WTC11 (cell line): ENCODE data around the gene SLC22A9. TPM values are rescaled to one million over a fixed set of nuclear protein-coding genes. Genes with fewer than 3 reads are reported as not detected.

Source experiments
- ATAC-seq: fragments of 200-7000 bp; cut with Tn5 transposase; 2 replicates; pipeline ENCODE4 v1.10.0; 2021; ENCODE audit warnings: mild to moderate bottlenecking, moderate library complexity
- CTCF ChIA-PET: fragments of 300-600 bp; sonication (Branson Sonifier 250); formaldehyde crosslinking; loops from one replicate; lab custom pipeline; 2021; ENCODE audit warnings: antibody characterized with exemption; lab: Charles Lee
- POLR2A ChIA-PET: fragments of 350-600 bp; sonication (Branson Sonifier 250); formaldehyde crosslinking; loops from one replicate; lab custom pipeline; 2021; ENCODE audit warnings: antibody characterized with exemption; lab: Charles Lee
- DNase-seq: peaks from one replicate; pipeline ENCODE4 v3.0.0; 2021; ENCODE audit warnings: low spot score
- H3K27ac Mint-ChIP-seq: 2 replicates; pipeline ENCODE4 v1.8.0; 2021; ENCODE audit warnings: mixed read lengths
- H3K27me3 Mint-ChIP-seq: 2 replicates; pipeline ENCODE4 v1.8.0; 2021; ENCODE audit warnings: low read depth, mild to moderate bottlenecking, moderate library complexity, mixed read lengths
- H3K36me3 Mint-ChIP-seq: 2 replicates; pipeline ENCODE4 v1.8.0; 2021; ENCODE audit warnings: mixed read lengths
- H3K4me1 Mint-ChIP-seq: 2 replicates; pipeline ENCODE4 v1.8.0; 2022; ENCODE audit warnings: mixed read lengths
- H3K4me3 Mint-ChIP-seq: 2 replicates; pipeline ENCODE4 v1.8.0; 2021; ENCODE audit warnings: mild to moderate bottlenecking, moderate library complexity, mixed read lengths
- H3K9me3 Mint-ChIP-seq: 2 replicates; pipeline ENCODE4 v1.8.0; 2021; ENCODE audit warnings: mixed read lengths
- ATF1 ChIP-seq: sonication (generic); formaldehyde crosslinking; IDR thresholded peaks from 2 replicates; pipeline ENCODE4 v1.8.1; 2023; ENCODE audit warnings: mild to moderate bottlenecking, moderate library complexity, missing genetic modification reagents
- CBFB ChIP-seq: sonication (generic); formaldehyde crosslinking; IDR thresholded peaks from 2 replicates; pipeline ENCODE4 v1.8.1; 2022; ENCODE audit warnings: mild to moderate bottlenecking, low read depth, missing genetic modification reagents
- CREM ChIP-seq: sonication (generic); formaldehyde crosslinking; IDR thresholded peaks from 2 replicates; pipeline ENCODE4 v1.8.1; 2022; ENCODE audit warnings: mild to moderate bottlenecking, missing genetic modification reagents, moderate library complexity
- ETV6 ChIP-seq: sonication (generic); formaldehyde crosslinking; IDR thresholded peaks from 2 replicates; pipeline ENCODE4 v1.8.1; 2022; ENCODE audit warnings: mild to moderate bottlenecking, missing genetic modification reagents
- HMGA2 ChIP-seq: fragments of 250-450 bp; sonication (Bioruptor Pico); IDR thresholded peaks from 2 replicates; pipeline ENCODE4 v1.4.0; 2021; ENCODE audit warnings: mild to moderate bottlenecking, moderate library complexity
- NFYB ChIP-seq: sonication (generic); formaldehyde crosslinking; conservative IDR thresholded peaks from 2 replicates; pipeline ENCODE4 v1.8.0; 2022; ENCODE audit warnings: low read depth, missing genetic modification reagents
- NR1H2 ChIP-seq: sonication (generic); formaldehyde crosslinking; IDR thresholded peaks from 2 replicates; pipeline ENCODE4 v1.9.0; 2021; ENCODE audit warnings: mild to moderate bottlenecking, moderate library complexity, missing genetic modification reagents
- SMAD4 ChIP-seq: sonication (generic); formaldehyde crosslinking; IDR thresholded peaks from 2 replicates; pipeline ENCODE4 v1.8.0; 2022; ENCODE audit warnings: mild to moderate bottlenecking, missing genetic modification reagents
- SP1 ChIP-seq: sonication (generic); formaldehyde crosslinking; conservative IDR thresholded peaks from 2 replicates; pipeline ENCODE4 v1.8.1; 2022; ENCODE audit warnings: missing genetic modification reagents
- TEAD4 ChIP-seq: sonication (generic); formaldehyde crosslinking; IDR thresholded peaks from 2 replicates; pipeline ENCODE4 v1.8.0; 2022; ENCODE audit warnings: mild to moderate bottlenecking, missing genetic modification reagents
- ZNF121 ChIP-seq: sonication (generic); formaldehyde crosslinking; IDR thresholded peaks from 2 replicates; pipeline ENCODE4 v1.8.0; 2023; ENCODE audit warnings: missing genetic modification reagents
- ZNF317 ChIP-seq: sonication (generic); formaldehyde crosslinking; IDR thresholded peaks from 2 replicates; pipeline ENCODE4 v1.8.1; 2023; ENCODE audit warnings: low read depth, mild to moderate bottlenecking, moderate library complexity, missing genetic modification reagents, borderline replicate concordance
- ZNF416 ChIP-seq: fragments of 250-450 bp; sonication (Bioruptor Pico); IDR thresholded peaks from 2 replicates; pipeline ENCODE4 v1.9.0; 2021; ENCODE audit warnings: mild to moderate bottlenecking, inconsistent platforms
- total RNA-seq: library from RNA; stranded (reverse); gene quantifications from 3 replicates; pipeline ENCODE4 v1.2.3, GENCODE V29; 2021
- TF ChIP-seq, protein P1 (sequence below): fragments of 250-450 bp; sonication (Bioruptor Pico); IDR thresholded peaks from 2 replicates; pipeline ENCODE4 v1.8.0; 2021; ENCODE audit warnings: mild to moderate bottlenecking
- TF ChIP-seq, protein P2 (sequence below): fragments of 200-600 bp; IDR thresholded peaks from 2 replicates; pipeline ENCODE4 v1.8.0; 2022; ENCODE audit warnings: antibody characterized with exemption
- TF ChIP-seq, protein P3 (sequence below): sonication (generic); formaldehyde crosslinking; IDR thresholded peaks from 2 replicates; pipeline ENCODE4 v1.8.1; 2023; ENCODE audit warnings: mild to moderate bottlenecking, moderate library complexity, missing genetic modification reagents
- TF ChIP-seq, protein P4 (sequence below): fragments of 250-450 bp; sonication (Bioruptor Pico); IDR thresholded peaks from 2 replicates; pipeline ENCODE4 v1.9.0; 2021; ENCODE audit warnings: mild to moderate bottlenecking, borderline replicate concordance

Gene SLC22A9
- total RNA-seq, 1 experiment from 2014 or later: not detected

DNA sequence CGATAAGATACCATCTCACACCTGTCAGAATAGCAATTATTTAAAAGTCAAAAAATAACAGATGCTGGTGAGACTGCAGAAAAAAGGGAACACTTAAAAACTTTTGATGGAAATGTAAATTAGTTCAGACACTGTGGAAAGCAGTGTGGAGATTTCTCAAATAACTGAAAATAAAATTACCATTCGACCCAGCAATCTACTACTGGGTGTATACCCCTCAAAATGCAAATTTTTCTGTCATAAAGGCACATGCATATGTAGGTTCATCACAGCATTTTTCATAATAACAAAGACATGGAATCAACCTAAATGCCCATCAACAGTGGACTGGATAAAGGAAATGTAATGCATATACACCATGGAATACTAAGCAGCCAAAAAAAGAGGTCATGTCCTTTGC, 10.5 kb downstream of the SLC22A9 start:
- H3K4me1 Mint-ChIP-seq: no peaks in the 10 kb centered on the region
- H3K9me3 Mint-ChIP-seq: peaks cover 10% of the 10 kb centered on the region; the same call in 1 of the 2 replicates
- POLR2A ChIA-PET: no interaction called here
- H3K27ac Mint-ChIP-seq: no peak overlapping the region
- no peak for DNase-seq
- CTCF ChIA-PET: no interaction called here
- H3K4me3 Mint-ChIP-seq: no peak overlapping the region
- TF ChIP-seq SMAD4 (CRISPR knock-in tag) (no peak), CBFB (CRISPR knock-in tag) (no peak), NR1H2 (CRISPR knock-in tag) (no peak)
- TF ChIP-seq, protein P1, sequence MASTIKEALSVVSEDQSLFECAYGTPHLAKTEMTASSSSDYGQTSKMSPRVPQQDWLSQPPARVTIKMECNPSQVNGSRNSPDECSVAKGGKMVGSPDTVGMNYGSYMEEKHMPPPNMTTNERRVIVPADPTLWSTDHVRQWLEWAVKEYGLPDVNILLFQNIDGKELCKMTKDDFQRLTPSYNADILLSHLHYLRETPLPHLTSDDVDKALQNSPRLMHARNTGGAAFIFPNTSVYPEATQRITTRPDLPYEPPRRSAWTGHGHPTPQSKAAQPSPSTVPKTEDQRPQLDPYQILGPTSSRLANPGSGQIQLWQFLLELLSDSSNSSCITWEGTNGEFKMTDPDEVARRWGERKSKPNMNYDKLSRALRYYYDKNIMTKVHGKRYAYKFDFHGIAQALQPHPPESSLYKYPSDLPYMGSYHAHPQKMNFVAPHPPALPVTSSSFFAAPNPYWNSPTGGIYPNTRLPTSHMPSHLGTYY: no peak
- TF ChIP-seq, protein P2, sequence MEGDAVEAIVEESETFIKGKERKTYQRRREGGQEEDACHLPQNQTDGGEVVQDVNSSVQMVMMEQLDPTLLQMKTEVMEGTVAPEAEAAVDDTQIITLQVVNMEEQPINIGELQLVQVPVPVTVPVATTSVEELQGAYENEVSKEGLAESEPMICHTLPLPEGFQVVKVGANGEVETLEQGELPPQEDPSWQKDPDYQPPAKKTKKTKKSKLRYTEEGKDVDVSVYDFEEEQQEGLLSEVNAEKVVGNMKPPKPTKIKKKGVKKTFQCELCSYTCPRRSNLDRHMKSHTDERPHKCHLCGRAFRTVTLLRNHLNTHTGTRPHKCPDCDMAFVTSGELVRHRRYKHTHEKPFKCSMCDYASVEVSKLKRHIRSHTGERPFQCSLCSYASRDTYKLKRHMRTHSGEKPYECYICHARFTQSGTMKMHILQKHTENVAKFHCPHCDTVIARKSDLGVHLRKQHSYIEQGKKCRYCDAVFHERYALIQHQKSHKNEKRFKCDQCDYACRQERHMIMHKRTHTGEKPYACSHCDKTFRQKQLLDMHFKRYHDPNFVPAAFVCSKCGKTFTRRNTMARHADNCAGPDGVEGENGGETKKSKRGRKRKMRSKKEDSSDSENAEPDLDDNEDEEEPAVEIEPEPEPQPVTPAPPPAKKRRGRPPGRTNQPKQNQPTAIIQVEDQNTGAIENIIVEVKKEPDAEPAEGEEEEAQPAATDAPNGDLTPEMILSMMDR: no peak
- TF ChIP-seq, all 79 proteins: peak for 0
- Mint-ChIP-seq H3K36me3 (no peaks in the 10 kb centered on the region), H3K27me3 (peaks cover 16% of the 10 kb centered on the region)
- ATAC-seq: no peak

DNA sequence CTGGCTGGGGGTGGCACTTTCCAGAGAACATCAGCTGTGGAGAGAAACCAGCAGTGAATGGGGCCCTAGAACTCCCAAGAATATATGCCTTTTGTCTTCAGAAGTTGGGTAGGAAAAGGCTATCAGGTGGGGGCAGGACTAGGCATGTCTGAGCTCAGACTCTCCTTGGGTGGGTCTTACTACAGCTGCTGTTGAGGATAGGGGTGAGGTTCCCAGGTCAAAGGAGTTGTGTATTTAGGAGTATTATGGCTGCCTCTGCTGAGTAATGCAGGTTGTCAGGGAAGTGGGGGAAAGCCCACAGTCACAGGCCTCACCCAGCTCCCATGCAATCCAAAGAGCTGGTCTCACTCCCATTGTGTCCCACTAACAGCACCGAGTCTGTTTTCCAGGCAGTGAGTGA, 26.1 kb downstream of the SLC22A9 start:
- H3K36me3 Mint-ChIP-seq: no peaks in the 10 kb centered on the region
- H3K27me3 Mint-ChIP-seq: peaks cover 24% of the 10 kb centered on the region
- CTCF ChIA-PET: no interaction called here
- no peak overlapping the region for H3K4me3 Mint-ChIP-seq
- no peaks in the 10 kb centered on the region for H3K4me1 Mint-ChIP-seq
- no peak for ATAC-seq
- H3K27ac Mint-ChIP-seq: no peak overlapping the region
- TF ChIP-seq ZNF317 (CRISPR knock-in tag): no peak
- no peak for TF ChIP-seq NFYB (CRISPR knock-in tag)
- TF ChIP-seq, protein P2: no peak
- TF ChIP-seq CBFB (CRISPR knock-in tag): no peak
- no peak for TF ChIP-seq ZNF416 (CRISPR knock-in tag)
- TF ChIP-seq, protein P3, sequence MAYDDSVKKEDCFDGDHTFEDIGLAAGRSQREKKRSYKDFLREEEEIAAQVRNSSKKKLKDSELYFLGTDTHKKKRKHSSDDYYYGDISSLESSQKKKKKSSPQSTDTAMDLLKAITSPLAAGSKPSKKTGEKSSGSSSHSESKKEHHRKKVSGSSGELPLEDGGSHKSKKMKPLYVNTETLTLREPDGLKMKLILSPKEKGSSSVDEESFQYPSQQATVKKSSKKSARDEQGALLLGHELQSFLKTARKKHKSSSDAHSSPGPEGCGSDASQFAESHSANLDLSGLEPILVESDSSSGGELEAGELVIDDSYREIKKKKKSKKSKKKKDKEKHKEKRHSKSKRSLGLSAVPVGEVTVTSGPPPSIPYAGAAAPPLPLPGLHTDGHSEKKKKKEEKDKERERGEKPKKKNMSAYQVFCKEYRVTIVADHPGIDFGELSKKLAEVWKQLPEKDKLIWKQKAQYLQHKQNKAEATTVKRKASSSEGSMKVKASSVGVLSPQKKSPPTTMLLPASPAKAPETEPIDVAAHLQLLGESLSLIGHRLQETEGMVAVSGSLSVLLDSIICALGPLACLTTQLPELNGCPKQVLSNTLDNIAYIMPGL: no peak
- no peak for TF ChIP-seq ZNF121 (CRISPR knock-in tag)
- no peak for TF ChIP-seq ETV6 (CRISPR knock-in tag)
- TF ChIP-seq SP1 (CRISPR knock-in tag): no peak
- TF ChIP-seq, all 79 proteins: peak for 0
- H3K9me3 Mint-ChIP-seq: no peaks in the 10 kb centered on the region
- POLR2A ChIA-PET: no interaction called here
- DNase-seq: no peak

DNA sequence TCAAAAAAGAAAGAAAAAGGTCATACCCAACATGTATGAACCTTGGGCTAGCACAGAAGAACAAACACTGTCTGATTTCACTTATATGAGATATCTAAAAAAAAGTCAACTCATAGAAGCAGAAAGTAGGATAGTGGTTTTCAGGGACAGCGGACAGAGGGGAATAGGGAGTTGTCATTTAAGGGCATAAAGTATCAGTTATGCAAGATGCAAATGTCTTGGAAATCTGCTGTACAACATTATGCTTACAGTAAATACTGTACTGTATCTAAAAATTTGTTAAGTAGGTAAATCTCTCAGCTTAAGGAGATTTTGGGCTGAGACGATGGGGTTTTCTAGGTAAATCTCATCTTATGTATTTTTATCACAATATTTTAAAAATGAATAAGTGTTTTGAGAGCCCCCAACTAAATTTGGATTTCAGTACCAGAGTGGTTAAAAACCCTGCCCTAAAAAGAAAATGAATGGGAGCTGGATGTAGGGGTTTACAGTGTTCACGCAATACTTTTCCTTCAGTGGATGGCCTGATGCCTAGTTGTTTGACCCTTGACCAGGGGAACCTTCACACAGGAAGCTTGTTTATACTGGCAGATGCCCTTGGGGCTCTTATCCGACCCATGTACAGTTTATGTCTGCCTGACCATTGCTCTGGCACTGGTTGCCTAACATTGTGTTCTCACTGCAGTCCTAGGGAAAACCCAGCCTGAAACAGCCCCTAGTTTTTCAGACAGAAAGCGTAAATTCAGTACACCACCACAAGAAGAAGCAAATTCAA, 34.8 kb downstream of the SLC22A9 start:
- no peak for TF ChIP-seq ATF1 (CRISPR knock-in tag)
- TF ChIP-seq HMGA2 (CRISPR knock-in tag): no peak
- no peak for TF ChIP-seq CREM (CRISPR knock-in tag)
- TF ChIP-seq TEAD4 (CRISPR knock-in tag): no peak
- TF ChIP-seq, protein P4, sequence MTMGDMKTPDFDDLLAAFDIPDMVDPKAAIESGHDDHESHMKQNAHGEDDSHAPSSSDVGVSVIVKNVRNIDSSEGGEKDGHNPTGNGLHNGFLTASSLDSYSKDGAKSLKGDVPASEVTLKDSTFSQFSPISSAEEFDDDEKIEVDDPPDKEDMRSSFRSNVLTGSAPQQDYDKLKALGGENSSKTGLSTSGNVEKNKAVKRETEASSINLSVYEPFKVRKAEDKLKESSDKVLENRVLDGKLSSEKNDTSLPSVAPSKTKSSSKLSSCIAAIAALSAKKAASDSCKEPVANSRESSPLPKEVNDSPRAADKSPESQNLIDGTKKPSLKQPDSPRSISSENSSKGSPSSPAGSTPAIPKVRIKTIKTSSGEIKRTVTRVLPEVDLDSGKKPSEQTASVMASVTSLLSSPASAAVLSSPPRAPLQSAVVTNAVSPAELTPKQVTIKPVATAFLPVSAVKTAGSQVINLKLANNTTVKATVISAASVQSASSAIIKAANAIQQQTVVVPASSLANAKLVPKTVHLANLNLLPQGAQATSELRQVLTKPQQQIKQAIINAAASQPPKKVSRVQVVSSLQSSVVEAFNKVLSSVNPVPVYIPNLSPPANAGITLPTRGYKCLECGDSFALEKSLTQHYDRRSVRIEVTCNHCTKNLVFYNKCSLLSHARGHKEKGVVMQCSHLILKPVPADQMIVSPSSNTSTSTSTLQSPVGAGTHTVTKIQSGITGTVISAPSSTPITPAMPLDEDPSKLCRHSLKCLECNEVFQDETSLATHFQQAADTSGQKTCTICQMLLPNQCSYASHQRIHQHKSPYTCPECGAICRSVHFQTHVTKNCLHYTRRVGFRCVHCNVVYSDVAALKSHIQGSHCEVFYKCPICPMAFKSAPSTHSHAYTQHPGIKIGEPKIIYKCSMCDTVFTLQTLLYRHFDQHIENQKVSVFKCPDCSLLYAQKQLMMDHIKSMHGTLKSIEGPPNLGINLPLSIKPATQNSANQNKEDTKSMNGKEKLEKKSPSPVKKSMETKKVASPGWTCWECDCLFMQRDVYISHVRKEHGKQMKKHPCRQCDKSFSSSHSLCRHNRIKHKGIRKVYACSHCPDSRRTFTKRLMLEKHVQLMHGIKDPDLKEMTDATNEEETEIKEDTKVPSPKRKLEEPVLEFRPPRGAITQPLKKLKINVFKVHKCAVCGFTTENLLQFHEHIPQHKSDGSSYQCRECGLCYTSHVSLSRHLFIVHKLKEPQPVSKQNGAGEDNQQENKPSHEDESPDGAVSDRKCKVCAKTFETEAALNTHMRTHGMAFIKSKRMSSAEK (CRISPR knock-in tag): no peak
- H3K27ac Mint-ChIP-seq: no peak overlapping the region

More for the DNA sequence above, 34.8 kb downstream of the SLC22A9 start:
- H3K27me3 Mint-ChIP-seq: peaks cover under 1% of the 10 kb centered on the region; the same call in 1 of the 2 replicates
- no peak overlapping the region for H3K4me3 Mint-ChIP-seq
- ChIA-PET CTCF (no interaction called here), POLR2A (no interaction called here)
- no peaks in the 10 kb centered on the region for H3K9me3 Mint-ChIP-seq
- H3K36me3 Mint-ChIP-seq: no peaks in the 10 kb centered on the region
- DNase-seq (no peak), ATAC-seq (no peak)
- H3K4me1 Mint-ChIP-seq: no peaks in the 10 kb centered on the region
